GM19043 (cell line): ENCODE results near the gene EMILIN1.
"Not testable (repeated sequence)": the region's sequence is repeated elsewhere in the genome, so short reads cannot be mapped to it uniquely, and the experiment has no call there.

Experiments used
- ATAC-seq: cut with Tn5 transposase; IDR thresholded peaks from one replicate; pipeline ENCODE4 v1.9.1; 2021; ENCODE audit warnings: low read depth; ENCODE audit not compliant: unreplicated experiment

The EMILIN1 gene

GRCh38 chr2:27053321-27053720 is 25.1 kb upstream of the EMILIN1 start:
- no peak for ATAC-seq

- ATAC-seq, result no peak
These were observed 24.6 kb upstream of the EMILIN1 start for GRCh38 chr2:27053776-27054175.

- no peak for ATAC-seq
These were observed 23.7 kb upstream of the EMILIN1 start for GRCh38 chr2:27054721-27055120.

GRCh38 chr2:27057184-27057583 is 21.2 kb upstream of the EMILIN1 start:
- ATAC-seq, result no peak

- ATAC-seq, result no peak
These were observed 20.2 kb upstream of the EMILIN1 start for GRCh38 chr2:27058210-27058609.

- no peak for ATAC-seq
These were observed 19.1 kb upstream of the EMILIN1 start for GRCh38 chr2:27059141-27059820.

- ATAC-seq, result no peak
These were observed 18.1 kb upstream of the EMILIN1 start for GRCh38 chr2:27060323-27060722.

GRCh38 chr2:27065128-27065527 is 13.3 kb upstream of the EMILIN1 start:
- no peak for ATAC-seq

GRCh38 chr2:27067385-27067784 is 11.0 kb upstream of the EMILIN1 start:
- ATAC-seq, result no peak

GRCh38 chr2:27069436-27069835 is 9.0 kb upstream of the EMILIN1 start:
- ATAC-seq, result no peak

- no peak for ATAC-seq
These were observed 8.3 kb upstream of the EMILIN1 start for GRCh38 chr2:27069961-27070618.

- no peak for ATAC-seq
These were observed 7.7 kb upstream of the EMILIN1 start for GRCh38 chr2:27070653-27071276.

- ATAC-seq, result peak; percentile 78
These were observed 7.0 kb upstream of the EMILIN1 start, which contains the start of gene OST4 for GRCh38 chr2:27071277-27071989. Gene OST4, minus strand, starts transcription at chr2:27071654.

GRCh38 chr2:27071990-27072830 is 6.2 kb upstream of the EMILIN1 start:
- peak; percentile 10 for ATAC-seq

- ATAC-seq, result no peak
These were observed 5.5 kb upstream of the EMILIN1 start for GRCh38 chr2:27072920-27073319.

- ATAC-seq, result no peak
These were observed 4.6 kb upstream of the EMILIN1 start for GRCh38 chr2:27073782-27074181.

GRCh38 chr2:27074738-27075565 is 3.5 kb upstream of the EMILIN1 start:
- ATAC-seq, result no peak

GRCh38 chr2:27075566-27075871 is 2.9 kb upstream of the EMILIN1 start:
- not testable (repeated sequence) for ATAC-seq

GRCh38 chr2:27076323-27076722 is 2.1 kb upstream of the EMILIN1 start:
- no peak for ATAC-seq

GRCh38 chr2:27077231-27077630 is 1.2 kb upstream of the EMILIN1 start:
- ATAC-seq, result no peak
